Suprapubic skin (tissue), 4 donors: Measurements from ENCODE around the gene SUPT6H. TPM values are rescaled to one million over a fixed set of nuclear protein-coding genes. Genes with fewer than 3 reads are reported as not detected.

Experiments
- DNase-seq, 2 donors: peaks; one replicate each; pipeline ENCODE4 v3.0.0-alpha.2; 2019; ENCODE audit warnings: low spot score in 2 of 2
- H3K27ac ChIP-seq: fragments of 200-600 bp; sonication (generic); one replicate; pipeline ENCODE4 v1.5.1; 2019
- H3K27me3 ChIP-seq: fragments of 200-600 bp; sonication (generic); one replicate; pipeline ENCODE4 v1.5.1; 2019
- H3K36me3 ChIP-seq: fragments of 200-600 bp; sonication (generic); one replicate; pipeline ENCODE4 v1.5.1; 2019
- H3K4me1 ChIP-seq: fragments of 200-600 bp; sonication (generic); one replicate; pipeline ENCODE4 v1.5.1; 2019
- H3K4me3 ChIP-seq: fragments of 200-600 bp; sonication (generic); one replicate; pipeline ENCODE4 v1.5.1; 2019; ENCODE audit warnings: mild to moderate bottlenecking
- H3K9me3 ChIP-seq: fragments of 200-600 bp; sonication (generic); one replicate; pipeline ENCODE4 v1.5.1; 2019
- EP300 ChIP-seq: sonication (generic); formaldehyde crosslinking; IDR thresholded peaks from one replicate; pipeline ENCODE4 v1.6.1; 2017; ENCODE audit warnings: antibody characterized with exemption
- POLR2A ChIP-seq, 2 donors: fragments of 450-650 bp; IDR thresholded peaks; one replicate each; pipeline ENCODE4 v1.6.1; 2017; ENCODE audit warnings: antibody characterized with exemption in 2 of 2, mild to moderate bottlenecking in 2 of 2, moderate library complexity in 2 of 2
- POLR2AphosphoS5 ChIP-seq, 3 donors: sonication (generic); formaldehyde crosslinking; IDR thresholded peaks; one replicate each; pipeline ENCODE4 v1.6.1; 2017; ENCODE audit warnings: antibody characterized with exemption in 3 of 3
- whole genome bisulfite sequencing: methylation state at CpG from one replicate; pipeline ENCODE4 v1.1.5; 2018; 5-methylcytosine and 5-hydroxymethylcytosine counted together
- total RNA-seq, 4 donors: library from RNA; depleted of rRNA; stranded (reverse); fragments of >200 nt; gene quantifications; one replicate each; pipeline ENCODE4 v1.1.0, GENCODE V29; 2016
- TF ChIP-seq, protein P1 (sequence below), 2 donors: fragments of 200-600 bp in 1 of 2; fragments of 450-650 bp in 1 of 2; sonication (generic) in 1 of 2; IDR thresholded peaks; one replicate each; pipeline ENCODE4 v1.5.1; 2016 to 2019; ENCODE audit warnings: antibody characterized with exemption in 2 of 2, mild to moderate bottlenecking in 1 of 2, moderate library complexity in 1 of 2

SUPT6H gene
- total RNA-seq, 4 donors from 2014 or later: 41.1 to 123 (median 57.2) TPM

DNA sequence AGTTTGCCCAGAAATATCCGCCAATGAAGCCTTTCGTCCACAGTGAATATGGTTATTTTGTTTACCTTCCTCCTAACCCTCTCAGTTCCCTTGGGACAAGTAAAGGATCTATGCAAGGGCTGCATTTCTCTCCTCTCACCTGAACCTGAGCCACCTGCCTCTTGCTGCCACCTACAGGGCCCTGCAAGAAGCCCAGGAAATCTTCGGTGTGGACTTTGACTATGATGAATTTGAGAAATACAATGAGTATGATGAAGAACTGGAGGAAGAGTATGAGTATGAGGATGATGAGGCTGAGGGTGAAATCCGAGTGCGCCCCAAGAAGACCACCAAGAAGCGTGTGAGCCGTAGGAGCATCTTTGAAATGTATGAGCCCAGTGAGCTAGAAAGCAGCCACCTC, 14.0 kb downstream of the SUPT6H start:
- no peak for DNase-seq
- 82% methylated on average over 7 of the region's 7 CpGs for WGBS
- no peaks in the 10 kb centered on the region for H3K4me1 ChIP-seq

DNA sequence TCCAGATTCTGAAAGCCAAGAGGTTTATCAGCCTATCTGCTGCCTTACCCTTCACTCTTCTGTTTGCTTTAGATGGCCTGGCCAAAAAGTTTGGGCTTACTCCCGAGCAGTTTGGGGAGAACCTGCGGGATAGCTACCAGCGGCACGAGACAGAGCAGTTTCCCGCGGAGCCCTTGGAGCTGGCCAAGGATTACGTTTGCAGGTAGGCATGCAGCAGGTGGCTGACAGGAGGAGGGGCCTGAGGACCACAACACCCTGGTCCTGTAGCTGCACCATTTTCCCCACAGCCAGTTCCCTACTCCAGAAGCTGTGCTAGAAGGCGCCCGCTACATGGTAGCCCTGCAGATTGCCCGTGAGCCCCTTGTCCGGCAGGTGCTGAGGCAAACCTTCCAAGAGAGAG, 20.6 kb downstream of the SUPT6H start:
- H3K4me3 ChIP-seq: no peak overlapping the region
- WGBS: 86% methylated on average over 11 of the region's 11 CpGs
- peaks cover 100% of the 10 kb centered on the region for H3K36me3 ChIP-seq
- peaks cover 5% of the 10 kb centered on the region for H3K4me1 ChIP-seq
- H3K27ac ChIP-seq: no peak overlapping the region
- no peaks in the 10 kb centered on the region for H3K27me3 ChIP-seq
- TF ChIP-seq, protein P1, sequence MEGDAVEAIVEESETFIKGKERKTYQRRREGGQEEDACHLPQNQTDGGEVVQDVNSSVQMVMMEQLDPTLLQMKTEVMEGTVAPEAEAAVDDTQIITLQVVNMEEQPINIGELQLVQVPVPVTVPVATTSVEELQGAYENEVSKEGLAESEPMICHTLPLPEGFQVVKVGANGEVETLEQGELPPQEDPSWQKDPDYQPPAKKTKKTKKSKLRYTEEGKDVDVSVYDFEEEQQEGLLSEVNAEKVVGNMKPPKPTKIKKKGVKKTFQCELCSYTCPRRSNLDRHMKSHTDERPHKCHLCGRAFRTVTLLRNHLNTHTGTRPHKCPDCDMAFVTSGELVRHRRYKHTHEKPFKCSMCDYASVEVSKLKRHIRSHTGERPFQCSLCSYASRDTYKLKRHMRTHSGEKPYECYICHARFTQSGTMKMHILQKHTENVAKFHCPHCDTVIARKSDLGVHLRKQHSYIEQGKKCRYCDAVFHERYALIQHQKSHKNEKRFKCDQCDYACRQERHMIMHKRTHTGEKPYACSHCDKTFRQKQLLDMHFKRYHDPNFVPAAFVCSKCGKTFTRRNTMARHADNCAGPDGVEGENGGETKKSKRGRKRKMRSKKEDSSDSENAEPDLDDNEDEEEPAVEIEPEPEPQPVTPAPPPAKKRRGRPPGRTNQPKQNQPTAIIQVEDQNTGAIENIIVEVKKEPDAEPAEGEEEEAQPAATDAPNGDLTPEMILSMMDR (IDR thresholded peaks at IDR 0.05): no peak
- TF ChIP-seq POLR2AphosphoS5 (IDR thresholded peaks at IDR 0.05) (no peak), POLR2A (IDR thresholded peaks at IDR 0.05) (no peak), EP300 (no peak)
- no peaks in the 10 kb centered on the region for H3K9me3 ChIP-seq
- DNase-seq: no peak

More for the DNA sequence above, 14.0 kb downstream of the SUPT6H start:
- Histone ChIP-seq H3K27ac (no peak overlapping the region), H3K36me3 (peaks cover 100% of the 10 kb centered on the region), H3K9me3 (no peaks in the 10 kb centered on the region), H3K4me3 (no peak overlapping the region), H3K27me3 (no peaks in the 10 kb centered on the region)
- TF ChIP-seq, protein P1 (IDR thresholded peaks at IDR 0.05): peak in 1 of 2 donors; percentile 28
- no peak for TF ChIP-seq EP300

DNA sequence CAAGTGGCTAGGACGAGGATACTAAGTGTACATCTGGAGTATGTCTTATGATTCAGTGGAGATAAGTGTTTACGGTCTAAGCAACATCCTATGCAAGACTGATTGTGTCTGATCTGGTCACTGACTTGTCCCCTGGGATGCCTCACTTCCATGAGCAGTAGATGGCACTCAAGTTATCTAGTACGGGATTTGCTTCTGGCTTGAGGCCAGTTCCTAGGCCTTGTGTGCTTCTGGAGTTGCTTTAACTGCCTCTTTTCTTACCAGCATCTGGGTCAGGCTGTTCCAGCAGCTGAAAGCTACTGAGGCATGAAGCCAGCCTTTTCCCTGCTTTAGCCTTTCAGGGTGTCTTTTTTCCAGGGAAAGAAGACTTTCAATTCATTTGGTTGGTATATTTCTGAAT, 23.0 kb downstream of the SUPT6H start:
- 53% methylated on average over 3 of the region's 3 CpGs for WGBS
- DNase-seq: peak in 1 of 2 donors; percentile 60
- Histone ChIP-seq H3K36me3 (peaks cover 100% of the 10 kb centered on the region), H3K4me3 (no peak overlapping the region), H3K27me3 (no peaks in the 10 kb centered on the region), H3K9me3 (no peaks in the 10 kb centered on the region), H3K4me1 (peaks cover 5% of the 10 kb centered on the region), H3K27ac (no peak overlapping the region)
- no peak for TF ChIP-seq POLR2AphosphoS5 (IDR thresholded peaks at IDR 0.05)
- TF ChIP-seq, protein P1 (IDR thresholded peaks at IDR 0.05): no peak
- TF ChIP-seq EP300: no peak
- TF ChIP-seq POLR2A (IDR thresholded peaks at IDR 0.05): no peak

DNA sequence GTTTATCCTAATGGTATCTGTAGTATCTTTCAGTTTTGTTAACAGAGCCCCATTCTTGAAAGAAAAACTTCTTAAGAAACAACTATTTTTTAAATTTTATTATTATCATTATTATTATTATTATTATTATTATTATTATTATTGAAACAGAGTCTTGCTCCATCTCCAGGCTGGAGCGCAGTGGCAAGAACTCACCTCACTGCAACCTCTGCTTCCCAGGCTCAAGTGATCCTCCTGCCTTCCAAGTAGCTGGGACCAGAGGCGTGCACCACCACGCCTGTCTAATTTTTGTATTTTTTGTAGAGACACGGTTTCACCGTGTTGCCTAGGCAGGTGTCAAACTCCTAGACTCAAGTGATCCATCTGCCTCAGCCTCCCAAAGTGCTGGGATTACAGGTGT, 23.4 kb downstream of the SUPT6H start:
- Histone ChIP-seq H3K27ac (no peak overlapping the region), H3K36me3 (peaks cover 100% of the 10 kb centered on the region), H3K4me1 (peaks cover 5% of the 10 kb centered on the region), H3K9me3 (no peaks in the 10 kb centered on the region), H3K4me3 (no peak overlapping the region), H3K27me3 (no peaks in the 10 kb centered on the region)
- peak in 1 of 2 donors; percentile 62 for DNase-seq
- WGBS: 88% methylated on average over 5 of the region's 5 CpGs
- TF ChIP-seq POLR2A (IDR thresholded peaks at IDR 0.05) (no peak), POLR2AphosphoS5 (IDR thresholded peaks at IDR 0.05) (no peak), EP300 (no peak)
- TF ChIP-seq, protein P1 (IDR thresholded peaks at IDR 0.05): no peak

DNA sequence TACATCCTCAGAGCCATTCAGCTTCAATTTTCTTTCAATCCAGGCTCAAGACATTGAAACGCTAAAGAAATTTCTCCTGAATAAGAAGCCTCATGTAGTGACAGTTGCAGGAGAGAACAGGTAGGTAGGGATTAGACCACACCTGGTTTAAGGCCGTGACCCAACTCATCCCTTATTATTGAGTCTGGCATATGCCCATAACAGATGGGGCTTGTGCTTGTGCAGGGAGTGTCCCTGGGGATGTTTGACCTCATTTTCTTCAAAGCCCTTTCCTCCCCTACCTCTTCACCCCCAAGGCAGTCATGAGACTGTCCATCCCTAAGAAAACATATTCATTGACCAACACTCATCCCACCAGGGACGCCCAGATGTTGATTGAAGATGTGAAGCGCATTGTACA, 24.3 kb downstream of the SUPT6H start:
- Histone ChIP-seq H3K4me1 (peaks cover 5% of the 10 kb centered on the region), H3K4me3 (no peak overlapping the region), H3K9me3 (no peaks in the 10 kb centered on the region), H3K36me3 (peaks cover 100% of the 10 kb centered on the region), H3K27ac (no peak overlapping the region), H3K27me3 (no peaks in the 10 kb centered on the region)
- 76% methylated on average over 4 of the region's 4 CpGs for WGBS
- no peak for DNase-seq
- TF ChIP-seq POLR2A (IDR thresholded peaks at IDR 0.05) (no peak), EP300 (no peak), POLR2AphosphoS5 (IDR thresholded peaks at IDR 0.05) (no peak)
- TF ChIP-seq, protein P1 (IDR thresholded peaks at IDR 0.05): no peak
